K562 (cell line): ENCODE results near the gene SDC3. TPM values are rescaled to one million over a fixed set of nuclear protein-coding genes. Genes with fewer than 3 reads are reported as not detected.

Source experiments
- BCLAF1 ChIP-seq, 2 experiments: fragments of 450-650 bp in 1 of 2; IDR thresholded peaks; 2 replicates each; pipeline ENCODE4 v1.6.1; 2011 to 2017; ENCODE audit warnings: low read depth in 2 of 2, antibody characterized with exemption in 1 of 2, borderline replicate concordance in 1 of 2, low read length in 1 of 2, mild to moderate bottlenecking in 1 of 2, mixed read lengths in 1 of 2; ENCODE audit not compliant: control insufficient read depth in 1 of 2
- CBFB ChIP-seq: sonication (generic); formaldehyde crosslinking; IDR thresholded peaks from 2 replicates; pipeline ENCODE4 v1.4.0; 2020; ENCODE audit warnings: mild to moderate bottlenecking, missing genetic modification reagents
- CBX2 ChIP-seq: fragments of 200-600 bp; sonication (generic); IDR thresholded peaks from one replicate; pipeline ENCODE4 v1.6.1; 2012; ENCODE audit warnings: mild to moderate bottlenecking, low read length, inconsistent platforms; ENCODE audit not compliant: insufficient read depth, poor library complexity, severe bottlenecking
- CXXC5 ChIP-seq: fragments of 250-450 bp; sonication (Bioruptor Pico); IDR thresholded peaks from 2 replicates; pipeline ENCODE4 v1.8.0; 2022; ENCODE audit warnings: inconsistent platforms, mild to moderate bottlenecking, moderate library complexity
- DDX20 ChIP-seq: fragments of 450-650 bp; IDR thresholded peaks from 2 replicates; pipeline ENCODE4 v1.6.1; 2016; ENCODE audit warnings: missing genetic modification characterization, low read depth, mild to moderate bottlenecking, missing compliant biosample characterization, moderate library complexity
- E2F3 ChIP-seq: fragments of 250-450 bp; sonication (Bioruptor Pico); IDR thresholded peaks from 2 replicates; pipeline ENCODE4 v1.4.0; 2020; ENCODE audit warnings: mild to moderate bottlenecking
- ELF4 ChIP-seq: fragments of 450-650 bp; formaldehyde crosslinking; IDR thresholded peaks from 2 replicates; pipeline ENCODE4 v1.4.0; 2022; ENCODE audit warnings: missing genetic modification characterization
- ELK3 ChIP-seq: fragments of 450-650 bp; formaldehyde crosslinking; IDR thresholded peaks from 2 replicates; pipeline ENCODE4 v1.4.0; 2020; ENCODE audit warnings: mild to moderate bottlenecking
- HDAC1 ChIP-seq, 2 experiments: fragments of 450-650 bp; IDR thresholded peaks; 2 replicates each; pipeline ENCODE4 v1.6.1; 2016 to 2017; ENCODE audit warnings: inconsistent platforms in 1 of 2, mild to moderate bottlenecking in 1 of 2, moderate library complexity in 1 of 2
- HMBOX1 ChIP-seq: sonication (generic); IDR thresholded peaks from 2 replicates; pipeline ENCODE4 v1.6.1; 2016
- NCOR1 ChIP-seq: fragments of 450-650 bp; IDR thresholded peaks from 2 replicates; pipeline ENCODE4 v1.6.1; 2016; ENCODE audit warnings: mild to moderate bottlenecking, moderate library complexity
- NUFIP1 ChIP-seq: fragments of 450-650 bp; IDR thresholded peaks from 2 replicates; pipeline ENCODE4 v1.6.1; 2018; ENCODE audit not compliant: partially characterized antibody
- PHF21A ChIP-seq: fragments of 450-650 bp; IDR thresholded peaks from 2 replicates; pipeline ENCODE4 v1.6.1; 2017; ENCODE audit warnings: low read depth, borderline replicate concordance
- RBBP5 ChIP-seq: fragments of 200-600 bp; sonication (generic); IDR thresholded peaks from 2 replicates; pipeline ENCODE4 v1.6.1; 2012; ENCODE audit warnings: borderline replicate concordance, mild to moderate bottlenecking, low read length, control low read depth, inconsistent platforms; ENCODE audit not compliant: insufficient read depth, poor library complexity, severe bottlenecking
- SP1 ChIP-seq: sonication (generic); formaldehyde crosslinking; IDR thresholded peaks from 2 replicates; pipeline ENCODE4 v1.8.1; 2022; ENCODE audit warnings: mild to moderate bottlenecking, missing genetic modification reagents
- STAG1 ChIP-seq: sonication (generic); formaldehyde crosslinking; IDR thresholded peaks from 2 replicates; pipeline ENCODE4 v1.5.0; 2020; ENCODE audit warnings: missing genetic modification reagents, borderline replicate concordance
- STAT5B ChIP-seq: fragments of 250-450 bp; sonication (Bioruptor Pico); IDR thresholded peaks from 2 replicates; pipeline ENCODE4 v1.8.0; 2021; ENCODE audit warnings: mild to moderate bottlenecking, inconsistent platforms
- TCFL5 ChIP-seq: fragments of 250-450 bp; sonication (Bioruptor Pico); conservative IDR thresholded peaks from 2 replicates; pipeline ENCODE4 v1.6.1; 2021; ENCODE audit warnings: mild to moderate bottlenecking, moderate library complexity, matching md5 sums
- U2AF1 ChIP-seq: fragments of 200-400 bp; formaldehyde crosslinking; optimal IDR thresholded peaks from 2 replicates; pipeline ENCODE3; 2017; ENCODE audit warnings: mild to moderate bottlenecking, low read depth, low read length, moderate library complexity
- YBX1 ChIP-seq: fragments of 450-650 bp; IDR thresholded peaks from 2 replicates; pipeline ENCODE4 v1.7.1; 2016; ENCODE audit warnings: mild to moderate bottlenecking
- ZBTB26 ChIP-seq: fragments of 450-650 bp; formaldehyde crosslinking; IDR thresholded peaks from 2 replicates; pipeline ENCODE4 v1.4.0; 2022; ENCODE audit warnings: missing genetic modification characterization
- ZKSCAN8 ChIP-seq: fragments of 200-800 bp; sonication (Bioruptor generic); IDR thresholded peaks from 2 replicates; pipeline ENCODE4 v1.6.1; 2016; ENCODE audit warnings: missing genetic modification characterization, missing compliant biosample characterization
- ZNF165 ChIP-seq: fragments of 250-450 bp; sonication (Bioruptor Pico); IDR thresholded peaks from 2 replicates; pipeline ENCODE4 v1.4.0; 2020; ENCODE audit warnings: borderline replicate concordance
- polyA plus RNA-seq, 8 experiments: library from polyadenylated mRNA; depleted of rRNA in 4 of 8; stranded (reverse) in 5 of 8; unstranded in 3 of 8; fragments of >200 nt; fragmentation: Nextera tagmentation in 2 of 8; fragmentation: Illumina TruSeq in 1 of 8; extraction: Ambion mirVana in 2 of 8; extraction: Trizol in 1 of 8; gene quantifications; 2 replicates each; pipeline versions ENCODE4 v1.2.1 to v1.2.3, GENCODE V29; 2011 to 2014; ENCODE audit warnings: inconsistent platforms in 1 of 8, missing spikeins in 1 of 8
- total RNA-seq, 7 experiments: library from RNA; depleted of rRNA in 6 of 7; stranded (reverse); fragments of >200 nt in 6 of 7; fragmentation: Illumina TruSeq in 2 of 7; extraction: Trizol in 2 of 7; gene quantifications; 2 replicates each; pipeline versions ENCODE4 v1.2.1 to v1.2.3, GENCODE V29; 2011 to 2021; ENCODE audit warnings: low replicate concordance in 1 of 7

Gene SDC3
- total and polyA plus RNA-seq, 9 of the 15 experiments (the other 6 are each of a cell fraction or from before 2014, with no cell fraction given) = 0.38 to 44.1 (median 12.1) TPM

- no peak for TF ChIP-seq NCOR1
- no peak for TF ChIP-seq BCLAF1 (IDR thresholded peaks at IDR 0.05; ENCODE audit: borderline replicate concordance in 1 of 2, control insufficient read depth in 1 of 2, low read depth in 2 of 2, low read length in 1 of 2)
- TF ChIP-seq NUFIP1 = no peak
- no peak for TF ChIP-seq CBFB
- no peak for TF ChIP-seq ZNF165 (CRISPR knock-in tag)
- 0 out of 2 replicates have a peak, but pooled peaks have one; percentile 46 for TF ChIP-seq DDX20 (tag)
- TF ChIP-seq ZKSCAN8 = peak; percentile 47; the same call in 1 of the 2 replicates
- TF ChIP-seq HMBOX1 = no peak
- no peak for TF ChIP-seq TCFL5 (CRISPR knock-in tag)
- TF ChIP-seq STAG1 (CRISPR knock-in tag) = no peak
- TF ChIP-seq E2F3 = no peak
- TF ChIP-seq CBX2 = no peak
- TF ChIP-seq YBX1 = no peak
- TF ChIP-seq STAT5B (CRISPR knock-in tag) = no peak
- no peak for TF ChIP-seq U2AF1
- no peak for TF ChIP-seq ELF4 (CRISPR knock-in tag)
- TF ChIP-seq HDAC1 (IDR thresholded peaks at IDR 0.05) = no peak
- TF ChIP-seq ZBTB26 (CRISPR knock-in tag) = no peak
- peak; percentile 41 for TF ChIP-seq RBBP5
- peak; percentile 44; the same call in 1 of the 2 replicates for TF ChIP-seq CXXC5 (CRISPR knock-in tag)
- TF ChIP-seq ELK3 (CRISPR knock-in tag) = no peak
- TF ChIP-seq SP1 = no peak
- no peak for TF ChIP-seq PHF21A
Observed at GRCh38 chr1:30895944-30896660, 12.5 kb downstream of the SDC3 start (continued).
